Measurements from ENCODE around the gene SMIM41.
"Not testable (repeated sequence)": the region's sequence is repeated elsewhere in the genome, so short reads cannot be mapped to it uniquely, and the experiment has no call there.

SMIM41 gene

DNA sequence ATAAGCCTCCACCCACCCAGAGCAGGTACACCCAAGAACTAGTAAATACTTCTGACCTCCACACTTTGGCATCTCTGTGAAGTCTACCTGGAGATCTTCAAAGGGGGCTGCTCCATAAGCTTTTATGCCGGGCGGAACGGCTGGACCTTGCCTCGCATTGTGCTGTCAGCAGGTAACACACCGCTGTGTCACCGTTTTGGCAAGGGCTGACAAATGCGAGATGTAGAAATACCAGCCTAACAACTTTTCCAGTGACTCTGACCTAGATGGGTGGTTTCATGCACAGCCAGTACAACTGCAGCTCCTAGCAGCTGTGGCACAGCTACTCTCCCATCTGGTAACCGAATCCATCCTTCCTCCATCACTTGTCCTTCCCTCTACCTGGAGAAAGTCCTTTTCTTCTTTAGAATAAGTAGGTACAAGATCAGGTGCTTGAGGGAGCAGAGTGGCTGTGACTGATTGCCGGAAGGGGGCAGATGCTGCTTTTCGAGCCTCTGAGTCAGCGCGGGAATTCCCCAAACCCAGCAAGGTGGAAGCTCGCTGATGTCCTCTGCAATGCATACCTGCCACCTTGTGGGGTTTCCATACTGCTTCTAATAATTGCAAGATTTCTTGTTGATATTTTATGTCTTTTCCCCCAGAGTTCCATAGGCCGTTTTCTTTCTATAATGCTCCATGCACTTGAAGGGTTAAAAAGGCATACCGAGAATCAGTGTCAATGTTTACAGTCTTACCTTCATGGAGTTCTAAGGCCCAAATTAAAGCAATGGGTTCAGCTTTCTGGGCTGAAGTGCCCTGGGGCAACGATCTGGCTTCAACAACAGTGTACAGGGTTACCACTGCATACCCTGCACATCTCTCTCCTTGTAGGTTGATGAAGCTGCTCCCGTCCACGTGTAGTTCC is 37.0 kb downstream of the SMIM41 start:
- DNase-seq (ENCODE audit: low spot score in 2 of 2), result peak; percentile 27 to 65
- H3K9me3 Mint-ChIP-seq, H3K4me3 Mint-ChIP-seq, H3K27ac Mint-ChIP-seq, ATAC-seq, H3K36me3 Mint-ChIP-seq: not testable (repeated sequence)
- peaks cover 35% of the 10 kb centered on the region for H3K4me1 Mint-ChIP-seq

DNA sequence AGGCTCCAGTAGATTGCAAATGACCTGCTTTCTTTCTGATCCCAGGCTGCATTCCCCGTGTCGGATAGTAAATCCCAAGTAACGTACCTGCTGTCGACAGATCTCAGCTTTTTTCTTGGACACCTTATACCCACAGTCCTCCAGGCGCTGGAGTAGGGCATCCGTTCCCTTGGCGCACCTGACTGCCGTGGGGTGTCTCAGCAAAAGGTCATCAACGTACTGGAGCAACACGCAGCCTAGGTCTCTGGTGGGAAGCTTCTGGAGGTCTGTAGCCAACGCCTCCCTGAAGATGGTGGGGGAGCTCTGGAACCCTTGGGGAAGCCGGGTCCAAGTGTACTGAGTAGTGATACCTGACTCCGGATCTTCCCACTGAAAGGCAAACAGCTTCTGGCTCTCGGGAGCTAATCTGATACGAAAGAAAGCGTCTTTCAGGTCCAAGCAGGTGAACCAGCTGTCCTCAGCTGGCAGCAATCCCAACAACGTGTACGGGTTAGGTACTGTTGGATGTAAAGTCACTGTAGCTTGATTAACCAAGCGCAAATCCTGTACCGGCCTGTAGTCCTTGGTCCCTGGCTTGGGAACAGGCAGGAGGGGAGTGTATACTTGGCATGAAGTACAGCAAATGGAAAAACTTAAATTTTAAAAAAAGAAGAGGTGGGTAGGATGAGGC is 38.4 kb downstream of the SMIM41 start:
- not testable (repeated sequence) for H3K4me3 Mint-ChIP-seq; H3K36me3 Mint-ChIP-seq; H3K27ac Mint-ChIP-seq; ATAC-seq; DNase-seq (ENCODE audit: low spot score in 2 of 2); H3K9me3 Mint-ChIP-seq
- H3K4me1 Mint-ChIP-seq, result peaks cover 41% of the 10 kb centered on the region

DNA sequence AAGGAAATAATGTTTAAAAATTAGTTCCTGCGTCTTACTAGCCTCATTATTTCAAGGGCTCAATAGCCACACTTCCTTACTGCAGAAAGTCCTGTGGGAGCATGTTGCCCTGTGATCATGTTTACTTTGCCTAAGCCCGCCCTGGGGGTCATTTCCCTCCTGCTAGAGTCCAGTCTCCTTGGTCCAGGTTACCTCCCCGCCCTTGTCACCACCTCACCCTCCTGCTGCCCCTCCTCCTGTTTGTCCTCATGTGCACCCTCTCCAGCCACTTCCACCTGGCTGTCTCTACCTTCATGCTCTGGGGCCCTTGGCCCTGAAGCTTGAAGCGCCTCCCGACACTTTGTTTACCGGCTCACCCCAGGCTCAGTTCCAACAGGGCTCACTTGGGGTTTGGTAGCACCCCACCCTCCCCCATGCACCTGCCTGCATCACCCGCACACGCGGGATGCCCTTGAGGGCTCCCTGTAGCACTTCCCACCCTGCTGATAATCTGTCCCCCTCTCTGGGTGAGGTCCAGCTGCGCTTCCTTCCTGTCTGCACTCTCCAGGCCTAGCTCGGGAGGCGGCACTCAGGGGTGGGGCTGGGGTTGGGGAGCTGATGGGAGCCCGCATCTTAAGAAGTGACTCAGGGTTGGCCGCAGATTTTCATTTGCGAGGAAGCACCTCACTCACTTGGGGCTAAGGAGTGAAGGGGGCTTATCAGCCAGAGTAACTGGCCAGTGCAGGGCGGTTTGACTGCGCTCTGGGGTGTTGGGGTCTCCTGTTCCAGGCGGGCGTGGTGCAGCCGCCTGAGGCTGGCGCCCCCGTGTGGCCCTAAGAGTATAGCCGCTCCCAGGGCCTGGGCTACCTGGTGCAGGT is 40.1 kb downstream of the SMIM41 start:
- Mint-ChIP-seq H3K4me1 (peaks cover 41% of the 10 kb centered on the region), H3K27ac (no peak overlapping the region), H3K36me3 (no peaks in the 10 kb centered on the region), H3K4me3 (no peak overlapping the region), H3K9me3 (no peaks in the 10 kb centered on the region)
- ATAC-seq (peak; percentile 60), DNase-seq (ENCODE audit: low spot score in 2 of 2) (peak; percentile 32 to 66)

DNA sequence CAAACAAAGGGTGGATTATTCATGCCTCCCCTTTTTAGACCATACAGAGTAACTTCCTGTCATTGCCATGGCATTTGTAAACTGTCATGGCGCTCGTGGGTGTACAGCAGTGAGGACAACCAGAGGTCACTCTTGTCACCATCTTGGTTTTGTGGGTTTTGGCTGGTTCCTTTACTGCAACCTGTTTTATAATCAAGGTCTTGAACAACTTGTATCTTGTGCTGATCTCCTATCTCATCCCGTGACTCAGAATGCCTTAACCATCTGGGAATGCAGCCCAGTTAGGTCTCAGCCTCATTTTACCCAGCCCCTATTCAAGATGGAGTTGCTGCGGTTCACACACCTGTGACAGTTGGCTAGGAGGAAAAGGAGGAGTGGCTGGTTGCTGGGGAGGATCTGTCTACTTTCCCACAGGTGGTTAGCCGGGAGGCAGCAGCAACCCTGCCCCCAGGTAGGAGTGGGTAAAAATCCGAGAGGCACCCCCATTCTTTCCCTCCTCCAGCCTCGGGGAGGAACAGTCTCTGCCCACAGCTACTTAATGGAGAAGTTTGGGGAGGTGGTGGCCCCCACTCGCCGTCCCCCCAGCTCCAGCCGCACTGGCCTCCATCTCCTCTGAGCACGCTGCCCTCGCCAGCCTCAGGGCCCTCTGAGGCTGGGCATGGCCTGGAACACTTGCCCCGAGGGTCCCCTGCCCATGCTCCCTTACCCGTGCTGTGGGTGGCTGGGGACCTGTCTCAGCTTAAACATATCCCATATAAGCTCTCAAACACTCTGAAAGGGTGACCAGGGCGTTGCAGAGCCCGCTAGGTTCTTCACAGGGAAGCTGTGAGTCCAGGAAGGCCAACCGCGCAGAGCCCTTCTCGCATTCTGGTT is 41.7 kb downstream of the SMIM41 start:
- Mint-ChIP-seq H3K36me3 (no peaks in the 10 kb centered on the region), H3K4me1 (peaks cover 40% of the 10 kb centered on the region), H3K27ac (no peak overlapping the region), H3K4me3 (no peak overlapping the region), H3K9me3 (no peaks in the 10 kb centered on the region)
- DNase-seq (ENCODE audit: low spot score in 2 of 2) (no peak), ATAC-seq (no peak)

DNA sequence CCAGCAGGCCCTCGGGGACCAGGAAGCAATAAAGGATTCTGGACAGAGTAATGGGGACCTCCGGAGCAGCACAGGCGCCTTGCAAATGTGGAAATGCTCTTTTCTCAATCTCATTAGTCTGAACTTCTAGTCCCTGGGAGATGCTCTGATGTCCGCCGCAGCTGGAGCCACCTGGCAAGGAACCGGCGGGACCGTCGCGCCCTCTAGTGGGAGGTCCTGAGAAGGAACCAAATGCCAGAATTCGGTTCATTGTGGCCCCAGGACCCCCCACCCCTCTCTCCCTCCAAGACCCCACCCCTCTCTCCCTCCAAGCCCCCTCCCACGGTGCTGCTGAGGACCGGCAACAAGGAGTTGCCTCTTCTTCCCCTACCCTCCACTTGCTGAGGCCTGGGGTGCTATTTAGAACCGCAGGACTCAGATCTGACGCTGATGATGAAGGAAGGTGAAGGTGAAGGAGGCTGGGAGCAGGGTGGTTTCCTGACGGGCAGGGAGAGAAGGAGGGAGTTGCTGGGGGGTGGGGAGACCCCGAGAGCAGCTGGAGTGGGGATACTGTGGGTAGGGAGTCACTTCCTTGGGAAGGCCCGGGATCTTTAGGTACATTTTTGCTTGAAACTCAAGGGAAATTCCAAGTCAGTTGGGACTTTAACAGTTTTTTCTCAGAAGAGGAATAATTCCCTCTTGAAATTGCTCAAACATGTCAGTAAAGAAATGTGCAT is 42.5 kb downstream of the SMIM41 start:
- Mint-ChIP-seq H3K36me3 (no peaks in the 10 kb centered on the region), H3K27ac (no peak overlapping the region), H3K9me3 (no peaks in the 10 kb centered on the region), H3K4me1 (peaks cover 32% of the 10 kb centered on the region), H3K4me3 (no peak overlapping the region)
- ATAC-seq, result no peak
- DNase-seq (ENCODE audit: low spot score in 2 of 2), result peak; percentile 47 to 76

DNA sequence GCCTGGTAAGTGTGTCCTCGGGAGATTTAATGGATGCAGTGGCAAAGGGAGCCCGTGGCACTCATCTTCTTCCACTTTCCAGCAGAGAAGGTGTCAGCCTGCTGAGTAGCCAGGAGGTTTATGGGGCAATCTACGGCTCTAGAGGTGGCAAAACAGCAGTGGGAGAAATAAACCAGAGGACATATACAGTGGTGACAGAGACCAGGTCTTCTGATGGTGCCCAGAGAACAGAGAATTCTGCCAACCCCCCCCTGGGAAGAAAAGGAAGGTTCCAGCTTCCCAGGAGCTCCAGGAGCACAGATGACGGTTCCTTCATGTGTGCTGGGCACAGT is 43.0 kb downstream of the SMIM41 start:
- no peaks in the 10 kb centered on the region for H3K9me3 Mint-ChIP-seq
- H3K27ac Mint-ChIP-seq, result no peak overlapping the region
- DNase-seq (ENCODE audit: low spot score in 2 of 2) (no peak), ATAC-seq (no peak)
- no peak overlapping the region for H3K4me3 Mint-ChIP-seq
- H3K36me3 Mint-ChIP-seq, result no peaks in the 10 kb centered on the region
- H3K4me1 Mint-ChIP-seq, result peaks cover 30% of the 10 kb centered on the region

DNA sequence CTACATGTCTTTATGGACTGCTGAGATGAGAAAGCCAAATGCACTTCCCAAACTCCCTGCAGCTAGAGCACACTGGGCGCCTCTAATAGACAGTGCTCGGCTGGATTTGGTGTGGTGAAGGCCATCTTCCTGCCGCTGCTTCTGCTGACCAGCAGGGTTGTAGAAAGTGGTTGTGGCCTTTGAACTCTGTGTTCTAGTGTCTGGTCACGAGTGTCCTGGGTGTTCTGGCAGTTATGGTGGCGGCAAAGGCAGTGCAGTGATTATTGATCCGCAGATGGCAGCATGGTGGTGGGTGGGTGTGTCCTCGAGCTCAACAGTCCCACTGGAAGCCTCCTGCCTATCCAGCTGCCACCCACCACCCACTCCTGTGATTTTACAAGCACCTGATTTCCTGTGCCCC is 43.4 kb downstream of the SMIM41 start:
- Mint-ChIP-seq H3K4me3 (no peak overlapping the region), H3K36me3 (no peaks in the 10 kb centered on the region), H3K9me3 (no peaks in the 10 kb centered on the region), H3K27ac (no peak overlapping the region), H3K4me1 (peaks cover 30% of the 10 kb centered on the region)
- DNase-seq (ENCODE audit: low spot score in 2 of 2), result no peak
- no peak for ATAC-seq

DNA sequence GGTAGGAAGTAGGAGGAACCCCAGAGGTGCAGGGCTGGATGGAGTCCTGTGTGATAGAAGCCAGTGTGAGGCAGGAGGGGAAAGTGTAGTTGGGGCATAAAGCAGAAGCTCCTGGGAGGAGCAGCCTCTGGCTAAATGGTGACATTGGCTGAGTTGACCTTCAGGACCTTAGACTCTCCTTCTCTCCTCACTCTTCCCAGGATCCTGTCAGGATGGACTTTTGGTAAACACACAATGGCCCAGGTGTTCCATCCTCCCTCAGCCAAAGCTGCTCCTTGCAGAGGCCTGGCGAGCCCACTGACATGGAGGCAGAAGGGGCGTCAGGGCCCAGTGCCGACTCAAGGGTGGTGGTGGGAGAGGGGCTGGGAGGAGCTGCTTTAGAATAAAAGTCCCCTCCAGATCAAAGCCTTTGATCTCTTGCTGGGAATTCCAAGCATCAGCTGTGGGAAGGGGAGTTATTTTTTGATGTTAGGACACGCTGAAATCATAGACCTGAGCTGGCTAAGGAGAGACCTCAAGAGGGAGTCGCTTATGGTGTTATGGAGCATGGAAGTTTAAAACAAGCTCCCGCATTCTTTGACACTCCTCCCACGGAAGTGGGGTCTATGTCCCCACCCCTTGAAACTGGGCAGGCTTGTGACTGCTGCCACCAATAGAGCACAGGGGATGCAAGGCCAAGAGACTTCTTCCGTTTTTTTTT is 44.1 kb downstream of the SMIM41 start:
- H3K27ac Mint-ChIP-seq, result no peak overlapping the region
- H3K4me3 Mint-ChIP-seq, result no peak overlapping the region
- peaks cover 23% of the 10 kb centered on the region for H3K4me1 Mint-ChIP-seq
- ATAC-seq (no peak), DNase-seq (ENCODE audit: low spot score in 2 of 2) (no peak)
- no peaks in the 10 kb centered on the region for H3K9me3 Mint-ChIP-seq
- no peaks in the 10 kb centered on the region for H3K36me3 Mint-ChIP-seq

DNA sequence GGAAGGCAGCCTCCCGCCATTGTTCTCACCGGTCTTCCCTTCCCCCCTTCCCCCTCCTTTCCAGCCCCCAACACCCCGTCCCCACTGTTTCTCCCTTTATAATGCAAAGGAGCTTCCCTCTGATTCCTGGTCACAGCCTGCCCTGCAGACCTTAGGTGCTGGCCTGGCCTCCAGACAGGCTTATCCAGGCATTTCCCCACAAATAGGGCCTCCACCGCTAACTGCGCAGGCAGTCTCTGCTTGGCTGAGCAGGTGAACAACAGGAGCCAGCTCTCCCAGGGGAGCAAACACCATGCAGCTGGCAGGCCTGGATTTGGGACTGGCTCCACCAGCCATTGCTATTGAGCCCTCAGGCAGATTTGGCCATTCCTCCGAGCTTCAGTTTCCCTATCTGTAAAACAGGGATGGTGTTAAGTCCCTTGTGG is 46.0 kb downstream of the SMIM41 start:
- Mint-ChIP-seq H3K36me3 (no peaks in the 10 kb centered on the region), H3K4me1 (peaks cover 10% of the 10 kb centered on the region), H3K9me3 (no peaks in the 10 kb centered on the region), H3K27ac (no peak overlapping the region), H3K4me3 (no peak overlapping the region)
- DNase-seq (ENCODE audit: low spot score in 2 of 2), result no peak
- ATAC-seq, result no peak

DNA sequence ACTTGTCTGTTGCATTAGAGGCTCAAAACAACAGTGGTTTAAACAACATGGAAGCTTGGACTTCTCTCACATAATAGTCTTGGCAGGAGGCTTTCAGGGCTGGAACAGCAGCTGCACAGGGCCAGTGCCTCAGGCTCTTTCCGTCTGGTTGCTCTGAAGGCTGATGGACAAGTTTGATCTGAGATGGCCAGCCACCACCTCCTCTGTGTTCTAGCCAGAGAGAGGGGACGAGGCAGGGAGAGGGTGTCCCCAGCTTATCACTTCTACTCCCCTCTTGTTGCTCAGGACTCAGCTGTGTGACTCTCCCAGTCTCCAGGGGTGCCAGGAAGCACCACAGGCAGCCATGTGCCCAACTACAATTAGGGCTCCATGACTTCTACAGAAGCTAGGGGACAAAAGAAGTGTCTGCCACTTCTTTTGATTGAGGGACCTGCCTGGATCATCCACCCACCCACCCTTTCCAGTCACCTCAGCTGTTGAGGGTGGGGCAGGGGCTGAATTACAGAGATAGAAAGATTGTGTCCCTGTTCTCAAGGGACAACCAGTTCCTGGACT is 46.6 kb downstream of the SMIM41 start:
- Mint-ChIP-seq H3K27ac (no peak overlapping the region), H3K4me1 (peaks cover 7% of the 10 kb centered on the region), H3K9me3 (no peaks in the 10 kb centered on the region), H3K36me3 (no peaks in the 10 kb centered on the region), H3K4me3 (no peak overlapping the region)
- ATAC-seq, result no peak
- no peak for DNase-seq (ENCODE audit: low spot score in 2 of 2)

DNA sequence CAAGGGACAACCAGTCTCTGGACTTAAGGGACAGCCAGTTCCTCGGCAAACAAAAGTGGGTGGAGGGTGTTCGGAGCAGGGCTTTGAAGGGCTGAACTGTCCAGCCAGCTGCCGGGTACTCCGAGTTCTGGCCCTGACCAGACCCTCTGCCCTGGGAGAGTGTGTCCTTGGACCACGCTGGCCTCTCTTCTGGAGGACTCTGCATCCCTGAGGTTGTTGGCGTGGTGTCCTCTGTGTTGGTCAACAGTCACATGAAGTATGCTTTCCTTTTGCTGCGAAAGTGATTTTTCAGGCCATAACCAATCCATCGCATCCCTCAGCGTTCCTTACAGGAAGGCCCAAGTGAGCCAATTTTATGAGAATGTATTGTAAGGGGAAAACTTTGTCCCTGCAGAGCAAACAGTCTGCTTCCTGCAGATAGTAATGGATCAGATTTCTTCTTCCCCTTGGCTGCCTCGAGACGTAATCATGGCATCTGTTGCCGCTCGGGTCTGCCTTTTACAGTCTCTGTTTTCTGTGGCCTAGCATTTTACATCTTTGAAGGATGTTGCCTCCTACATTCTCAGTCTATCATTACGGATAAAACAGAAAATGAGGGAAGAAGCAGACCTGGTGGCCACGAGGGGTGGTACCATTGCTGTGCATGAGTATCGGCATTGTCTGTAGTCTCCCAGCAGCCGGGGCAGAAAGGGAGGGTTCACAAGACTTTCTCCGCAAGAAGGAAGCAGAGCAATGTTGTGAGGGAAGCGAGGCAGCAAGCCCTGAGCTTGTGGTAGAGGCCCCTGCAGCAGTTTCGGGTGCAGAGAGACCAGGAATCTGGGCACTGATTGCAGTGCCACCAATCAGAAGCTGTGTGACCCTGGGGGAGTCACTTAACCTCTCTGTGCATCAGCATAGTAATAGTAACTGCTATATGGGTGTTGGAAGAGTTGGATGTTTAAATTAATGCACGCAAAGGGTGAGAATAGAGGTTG is 47.4 kb downstream of the SMIM41 start:
- ATAC-seq (no peak), DNase-seq (ENCODE audit: low spot score in 2 of 2) (no peak)
- no peaks in the 10 kb centered on the region for H3K36me3 Mint-ChIP-seq
- no peak overlapping the region for H3K27ac Mint-ChIP-seq
- no peaks in the 10 kb centered on the region for H3K9me3 Mint-ChIP-seq
- H3K4me3 Mint-ChIP-seq, result no peak overlapping the region
- H3K4me1 Mint-ChIP-seq, result peaks cover 2% of the 10 kb centered on the region

DNA sequence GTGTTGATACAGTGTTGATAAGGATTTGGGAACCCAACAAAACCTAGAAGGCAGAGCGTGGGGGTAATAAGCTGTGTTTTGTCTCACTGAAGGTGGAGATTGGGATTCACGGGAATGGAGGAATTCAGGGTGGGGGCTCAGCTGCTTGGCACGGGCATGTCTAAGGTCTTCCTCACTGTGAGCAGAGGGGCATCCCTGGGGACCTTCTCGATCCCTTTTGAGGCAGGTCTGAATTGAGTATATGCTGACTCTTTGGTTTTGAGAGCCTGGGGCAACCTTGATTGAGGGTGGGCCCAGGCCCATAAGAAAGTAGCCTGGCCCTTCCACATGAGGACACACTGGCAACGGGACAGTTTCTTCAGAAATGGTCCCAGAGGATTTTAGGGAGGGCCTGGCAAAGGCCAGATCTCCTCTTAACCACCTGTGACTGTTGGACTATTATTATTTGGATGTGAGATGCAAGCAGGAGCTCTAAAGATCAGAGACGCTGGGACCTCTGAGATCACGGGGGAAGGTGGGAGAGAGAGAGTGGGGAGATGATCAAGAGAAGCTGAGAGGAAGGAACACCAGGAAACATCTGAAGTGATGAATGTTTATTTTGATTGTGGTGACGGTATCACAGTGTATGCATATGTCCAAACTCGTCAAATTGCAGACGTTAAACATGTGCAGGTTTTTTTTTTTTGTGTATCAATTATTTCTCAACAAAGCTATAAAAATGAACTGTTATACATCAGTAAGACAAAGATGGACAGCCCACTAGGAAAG is 48.4 kb downstream of the SMIM41 start:
- ATAC-seq, result no peak
- no peak overlapping the region for H3K4me3 Mint-ChIP-seq
- no peaks in the 10 kb centered on the region for H3K4me1 Mint-ChIP-seq
- H3K9me3 Mint-ChIP-seq, result no peaks in the 10 kb centered on the region
- H3K27ac Mint-ChIP-seq, result no peak overlapping the region
- no peaks in the 10 kb centered on the region for H3K36me3 Mint-ChIP-seq
- no peak for DNase-seq (ENCODE audit: low spot score in 2 of 2)
